WTC11 (cell line): ENCODE measurements around the gene ATP11A. TPM values are rescaled to one million over a fixed set of nuclear protein-coding genes. Genes with fewer than 3 reads are reported as not detected.

ENCODE experiments used
- ATAC-seq: fragments of 200-7000 bp; cut with Tn5 transposase; 2 replicates; pipeline ENCODE4 v1.10.0; 2021; ENCODE audit warnings: mild to moderate bottlenecking, moderate library complexity
- CTCF ChIA-PET: fragments of 300-600 bp; sonication (Branson Sonifier 250); formaldehyde crosslinking; loops from one replicate; lab custom pipeline; 2021; ENCODE audit warnings: antibody characterized with exemption; lab: Charles Lee
- POLR2A ChIA-PET: fragments of 350-600 bp; sonication (Branson Sonifier 250); formaldehyde crosslinking; loops from one replicate; lab custom pipeline; 2021; ENCODE audit warnings: antibody characterized with exemption; lab: Charles Lee
- DNase-seq: peaks from one replicate; pipeline ENCODE4 v3.0.0; 2021; ENCODE audit warnings: low spot score
- H3K27ac Mint-ChIP-seq: 2 replicates; pipeline ENCODE4 v1.8.0; 2021; ENCODE audit warnings: mixed read lengths
- H3K27me3 Mint-ChIP-seq: 2 replicates; pipeline ENCODE4 v1.8.0; 2021; ENCODE audit warnings: low read depth, mild to moderate bottlenecking, moderate library complexity, mixed read lengths
- H3K36me3 Mint-ChIP-seq: 2 replicates; pipeline ENCODE4 v1.8.0; 2021; ENCODE audit warnings: mixed read lengths
- H3K4me1 Mint-ChIP-seq: 2 replicates; pipeline ENCODE4 v1.8.0; 2022; ENCODE audit warnings: mixed read lengths
- H3K4me3 Mint-ChIP-seq: 2 replicates; pipeline ENCODE4 v1.8.0; 2021; ENCODE audit warnings: mild to moderate bottlenecking, moderate library complexity, mixed read lengths
- H3K9me3 Mint-ChIP-seq: 2 replicates; pipeline ENCODE4 v1.8.0; 2021; ENCODE audit warnings: mixed read lengths
- JAZF1 ChIP-seq: fragments of 250-450 bp; sonication (Bioruptor Pico); IDR thresholded peaks from 2 replicates; pipeline ENCODE4 v1.9.0; 2021; ENCODE audit warnings: moderate library complexity, mild to moderate bottlenecking, inconsistent platforms
- KAT7 ChIP-seq: sonication (generic); formaldehyde crosslinking; IDR thresholded peaks from 2 replicates; pipeline ENCODE4 v1.8.1; 2023; ENCODE audit warnings: missing genetic modification reagents, mild to moderate bottlenecking, borderline replicate concordance
- MYBL2 ChIP-seq: sonication (generic); formaldehyde crosslinking; IDR thresholded peaks from 2 replicates; pipeline ENCODE4 v1.8.1; 2023; ENCODE audit warnings: mild to moderate bottlenecking, moderate library complexity, missing genetic modification reagents
- NR3C1 ChIP-seq: sonication (generic); formaldehyde crosslinking; conservative IDR thresholded peaks from 2 replicates; pipeline ENCODE4 v1.8.1; 2023; ENCODE audit warnings: low read depth, mild to moderate bottlenecking, missing genetic modification reagents
- RELA ChIP-seq: sonication (generic); formaldehyde crosslinking; IDR thresholded peaks from 2 replicates; pipeline ENCODE4 v1.8.1; 2022; ENCODE audit warnings: missing genetic modification reagents, mild to moderate bottlenecking, borderline replicate concordance
- RORB ChIP-seq: fragments of 250-450 bp; sonication (Bioruptor Pico); IDR thresholded peaks from 2 replicates; pipeline ENCODE4 v1.9.0; 2021; ENCODE audit warnings: mild to moderate bottlenecking
- total RNA-seq: library from RNA; stranded (reverse); gene quantifications from 3 replicates; pipeline ENCODE4 v1.2.3, GENCODE V29; 2021
- TF ChIP-seq, protein P1 (sequence below): sonication (generic); formaldehyde crosslinking; IDR thresholded peaks from 2 replicates; pipeline ENCODE4 v1.8.1; 2023; ENCODE audit warnings: mild to moderate bottlenecking, missing genetic modification reagents, moderate library complexity
- TF ChIP-seq, protein P2 (sequence below): sonication (generic); formaldehyde crosslinking; IDR thresholded peaks from 2 replicates; pipeline ENCODE4 v1.8.0; 2022; ENCODE audit warnings: missing genetic modification reagents
- TF ChIP-seq, protein P3 (sequence below): sonication (generic); formaldehyde crosslinking; IDR thresholded peaks from 2 replicates; pipeline ENCODE4 v1.8.1; 2023; ENCODE audit warnings: mild to moderate bottlenecking, missing genetic modification reagents, moderate library complexity
- TF ChIP-seq, protein P4 (sequence below): sonication (generic); formaldehyde crosslinking; IDR thresholded peaks from 2 replicates; pipeline ENCODE4 v1.8.1; 2022; ENCODE audit warnings: mild to moderate bottlenecking, moderate library complexity, missing genetic modification reagents
- TF ChIP-seq, protein P5 (sequence below): sonication (generic); formaldehyde crosslinking; IDR thresholded peaks from 2 replicates; pipeline ENCODE4 v1.8.0; 2022; ENCODE audit warnings: mild to moderate bottlenecking, missing genetic modification reagents

Gene ATP11A
- total RNA-seq, 1 experiment from 2014 or later = 100 TPM

DNA sequence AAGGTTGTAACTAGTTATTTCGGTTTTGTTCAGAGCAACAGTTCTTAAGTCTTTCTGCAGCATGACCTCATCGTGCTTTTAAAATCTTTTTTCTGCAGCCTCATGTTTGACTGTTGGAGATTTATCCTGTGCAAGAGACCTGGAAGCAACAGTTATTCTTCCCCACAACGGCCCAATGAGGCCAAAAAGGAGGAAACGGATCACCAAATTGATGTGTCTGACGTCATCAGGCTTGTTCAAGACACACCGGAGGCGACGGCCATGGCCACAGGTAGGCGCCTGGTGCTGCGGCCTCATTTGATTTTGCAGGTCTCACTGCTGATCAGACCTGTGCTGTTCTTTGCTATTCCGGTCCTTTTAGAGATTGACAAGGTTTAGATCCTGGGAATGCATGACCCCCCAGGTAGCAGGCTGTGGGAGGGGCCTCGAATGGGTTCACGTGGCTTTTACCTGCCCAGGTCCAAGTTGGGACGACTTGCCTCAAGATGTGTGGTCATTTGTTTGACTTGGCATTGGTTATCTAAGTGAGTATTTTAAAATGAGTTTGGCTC lies 212.3 kb downstream of the ATP11A start:
- ATAC-seq = no peak
- ChIA-PET CTCF (interaction anchor here (1.0 to 1.2 kb wide), 3 partner anchors 11 to 41 kb away, joined by 3 to 5 read pairs (median 3); no protein-coding TSS in a partner anchor), POLR2A (no interaction called here)
- Mint-ChIP-seq H3K4me3 (no peak overlapping the region), H3K9me3 (peaks cover 14% of the 10 kb centered on the region), H3K36me3 (peaks cover 45% of the 10 kb centered on the region), H3K27ac (peak overlapping the region; percentile 70), H3K4me1 (peaks cover 67% of the 10 kb centered on the region), H3K27me3 (no peaks in the 10 kb centered on the region; the same call in 1 of the 2 replicates)
- TF ChIP-seq, protein P1, sequence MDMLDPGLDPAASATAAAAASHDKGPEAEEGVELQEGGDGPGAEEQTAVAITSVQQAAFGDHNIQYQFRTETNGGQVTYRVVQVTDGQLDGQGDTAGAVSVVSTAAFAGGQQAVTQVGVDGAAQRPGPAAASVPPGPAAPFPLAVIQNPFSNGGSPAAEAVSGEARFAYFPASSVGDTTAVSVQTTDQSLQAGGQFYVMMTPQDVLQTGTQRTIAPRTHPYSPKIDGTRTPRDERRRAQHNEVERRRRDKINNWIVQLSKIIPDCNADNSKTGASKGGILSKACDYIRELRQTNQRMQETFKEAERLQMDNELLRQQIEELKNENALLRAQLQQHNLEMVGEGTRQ (CRISPR knock-in tag) = no peak
- no peak for TF ChIP-seq RORB
- TF ChIP-seq, protein P2, sequence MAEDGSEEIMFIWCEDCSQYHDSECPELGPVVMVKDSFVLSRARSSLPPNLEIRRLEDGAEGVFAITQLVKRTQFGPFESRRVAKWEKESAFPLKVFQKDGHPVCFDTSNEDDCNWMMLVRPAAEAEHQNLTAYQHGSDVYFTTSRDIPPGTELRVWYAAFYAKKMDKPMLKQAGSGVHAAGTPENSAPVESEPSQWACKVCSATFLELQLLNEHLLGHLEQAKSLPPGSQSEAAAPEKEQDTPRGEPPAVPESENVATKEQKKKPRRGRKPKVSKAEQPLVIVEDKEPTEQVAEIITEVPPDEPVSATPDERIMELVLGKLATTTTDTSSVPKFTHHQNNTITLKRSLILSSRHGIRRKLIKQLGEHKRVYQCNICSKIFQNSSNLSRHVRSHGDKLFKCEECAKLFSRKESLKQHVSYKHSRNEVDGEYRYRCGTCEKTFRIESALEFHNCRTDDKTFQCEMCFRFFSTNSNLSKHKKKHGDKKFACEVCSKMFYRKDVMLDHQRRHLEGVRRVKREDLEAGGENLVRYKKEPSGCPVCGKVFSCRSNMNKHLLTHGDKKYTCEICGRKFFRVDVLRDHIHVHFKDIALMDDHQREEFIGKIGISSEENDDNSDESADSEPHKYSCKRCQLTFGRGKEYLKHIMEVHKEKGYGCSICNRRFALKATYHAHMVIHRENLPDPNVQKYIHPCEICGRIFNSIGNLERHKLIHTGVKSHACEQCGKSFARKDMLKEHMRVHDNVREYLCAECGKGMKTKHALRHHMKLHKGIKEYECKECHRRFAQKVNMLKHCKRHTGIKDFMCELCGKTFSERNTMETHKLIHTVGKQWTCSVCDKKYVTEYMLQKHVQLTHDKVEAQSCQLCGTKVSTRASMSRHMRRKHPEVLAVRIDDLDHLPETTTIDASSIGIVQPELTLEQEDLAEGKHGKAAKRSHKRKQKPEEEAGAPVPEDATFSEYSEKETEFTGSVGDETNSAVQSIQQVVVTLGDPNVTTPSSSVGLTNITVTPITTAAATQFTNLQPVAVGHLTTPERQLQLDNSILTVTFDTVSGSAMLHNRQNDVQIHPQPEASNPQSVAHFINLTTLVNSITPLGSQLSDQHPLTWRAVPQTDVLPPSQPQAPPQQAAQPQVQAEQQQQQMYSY (CRISPR knock-in tag) = no peak
- DNase-seq = peak; percentile 21

DNA sequence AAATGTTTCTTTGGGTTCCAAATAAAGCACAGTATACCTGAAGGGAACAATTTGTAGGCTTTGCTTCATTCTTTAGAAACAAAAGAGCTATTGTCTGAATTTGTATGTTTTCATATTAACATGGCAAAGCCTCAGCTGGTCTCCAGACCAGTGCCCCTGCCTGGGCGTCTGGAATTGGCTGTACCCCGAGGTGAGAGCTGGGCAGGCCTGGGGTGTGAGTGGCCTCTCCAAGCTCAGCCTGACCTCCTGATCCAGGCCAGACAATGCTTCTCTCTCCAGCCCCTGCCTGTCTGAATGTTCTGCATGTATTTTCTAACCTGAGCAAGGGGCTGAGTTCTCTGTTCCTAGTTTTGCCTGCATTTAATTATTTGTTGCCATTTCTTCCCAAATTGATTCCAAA lies 212.8 kb downstream of the ATP11A start:
- no peak overlapping the region for H3K4me3 Mint-ChIP-seq
- TF ChIP-seq MYBL2 = no peak
- TF ChIP-seq JAZF1 (CRISPR knock-in tag) = no peak
- TF ChIP-seq, protein P3, sequence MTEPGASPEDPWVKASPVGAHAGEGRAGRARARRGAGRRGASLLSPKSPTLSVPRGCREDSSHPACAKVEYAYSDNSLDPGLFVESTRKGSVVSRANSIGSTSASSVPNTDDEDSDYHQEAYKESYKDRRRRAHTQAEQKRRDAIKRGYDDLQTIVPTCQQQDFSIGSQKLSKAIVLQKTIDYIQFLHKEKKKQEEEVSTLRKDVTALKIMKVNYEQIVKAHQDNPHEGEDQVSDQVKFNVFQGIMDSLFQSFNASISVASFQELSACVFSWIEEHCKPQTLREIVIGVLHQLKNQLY (CRISPR knock-in tag) = no peak
- TF ChIP-seq, protein P2 (CRISPR knock-in tag) = peak; percentile 55; the same call in 1 of the 2 replicates
- peaks cover 72% of the 10 kb centered on the region for H3K4me1 Mint-ChIP-seq
- H3K27ac Mint-ChIP-seq = no peak overlapping the region
- ChIA-PET POLR2A (no interaction called here), CTCF (interaction anchor here (1.0 to 1.2 kb wide), 3 partner anchors 11 to 40 kb away, joined by 3 to 5 read pairs (median 3); no protein-coding TSS in a partner anchor)
- no peaks in the 10 kb centered on the region; the same call in 1 of the 2 replicates for H3K27me3 Mint-ChIP-seq
- ATAC-seq (no peak), DNase-seq (no peak)
- H3K36me3 Mint-ChIP-seq = peaks cover 42% of the 10 kb centered on the region
- H3K9me3 Mint-ChIP-seq = peaks cover 14% of the 10 kb centered on the region

DNA sequence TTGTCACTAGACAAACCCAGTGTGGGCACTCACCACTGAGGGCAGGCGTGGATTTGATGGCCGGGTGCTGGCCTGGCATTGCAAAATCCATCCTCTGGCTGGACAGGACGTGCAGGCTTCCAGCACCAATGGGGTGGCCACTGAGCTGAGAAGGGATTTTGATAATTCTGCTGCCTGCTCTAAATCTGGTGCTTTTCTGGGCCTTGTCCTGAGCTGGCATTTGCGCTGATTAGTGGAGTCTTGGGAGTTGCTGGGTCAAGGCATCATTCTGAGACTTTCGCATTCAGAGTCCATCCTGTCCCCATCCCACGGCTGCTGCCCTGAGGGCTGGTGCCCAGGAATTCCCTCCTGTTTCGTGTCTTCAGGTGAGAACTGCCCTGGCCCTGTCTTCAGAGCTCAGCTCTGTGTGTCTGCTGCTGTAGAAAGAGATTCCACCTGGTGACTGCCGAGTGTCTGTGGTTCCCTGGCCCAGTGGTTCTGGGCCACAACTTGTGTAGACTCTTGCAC lies 213.3 kb downstream of the ATP11A start:
- peaks cover 42% of the 10 kb centered on the region for H3K36me3 Mint-ChIP-seq
- H3K27ac Mint-ChIP-seq = no peak overlapping the region
- no peak for DNase-seq
- CTCF ChIA-PET = interaction anchor here (1.0 to 1.2 kb wide), 3 partner anchors 12 to 40 kb away, joined by 3 to 5 read pairs (median 3); no protein-coding TSS in a partner anchor
- peaks cover 76% of the 10 kb centered on the region for H3K4me1 Mint-ChIP-seq
- peaks cover 14% of the 10 kb centered on the region for H3K9me3 Mint-ChIP-seq
- TF ChIP-seq, protein P4, sequence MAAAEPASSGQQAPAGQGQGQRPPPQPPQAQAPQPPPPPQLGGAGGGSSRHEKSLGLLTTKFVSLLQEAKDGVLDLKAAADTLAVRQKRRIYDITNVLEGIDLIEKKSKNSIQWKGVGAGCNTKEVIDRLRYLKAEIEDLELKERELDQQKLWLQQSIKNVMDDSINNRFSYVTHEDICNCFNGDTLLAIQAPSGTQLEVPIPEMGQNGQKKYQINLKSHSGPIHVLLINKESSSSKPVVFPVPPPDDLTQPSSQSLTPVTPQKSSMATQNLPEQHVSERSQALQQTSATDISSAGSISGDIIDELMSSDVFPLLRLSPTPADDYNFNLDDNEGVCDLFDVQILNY (CRISPR knock-in tag) = no peak
- no peak for TF ChIP-seq NR3C1
- no peak for TF ChIP-seq KAT7 (CRISPR knock-in tag)
- no peak for TF ChIP-seq RELA (CRISPR knock-in tag)
- TF ChIP-seq, protein P5, sequence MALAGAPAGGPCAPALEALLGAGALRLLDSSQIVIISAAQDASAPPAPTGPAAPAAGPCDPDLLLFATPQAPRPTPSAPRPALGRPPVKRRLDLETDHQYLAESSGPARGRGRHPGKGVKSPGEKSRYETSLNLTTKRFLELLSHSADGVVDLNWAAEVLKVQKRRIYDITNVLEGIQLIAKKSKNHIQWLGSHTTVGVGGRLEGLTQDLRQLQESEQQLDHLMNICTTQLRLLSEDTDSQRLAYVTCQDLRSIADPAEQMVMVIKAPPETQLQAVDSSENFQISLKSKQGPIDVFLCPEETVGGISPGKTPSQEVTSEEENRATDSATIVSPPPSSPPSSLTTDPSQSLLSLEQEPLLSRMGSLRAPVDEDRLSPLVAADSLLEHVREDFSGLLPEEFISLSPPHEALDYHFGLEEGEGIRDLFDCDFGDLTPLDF (CRISPR knock-in tag) = no peak
- TF ChIP-seq, protein P2 (CRISPR knock-in tag) = no peak
- TF ChIP-seq, all 79 proteins: peak for 0
- no peaks in the 10 kb centered on the region; the same call in 1 of the 2 replicates for H3K27me3 Mint-ChIP-seq
- ATAC-seq = no peak
- POLR2A ChIA-PET = no interaction called here
- H3K4me3 Mint-ChIP-seq = no peak overlapping the region
